Activated CD8-positive, alpha-beta T cell treated with anti-CD3 and anti-CD28 coated beads for 36 hours (primary cell): ENCODE measurements around the gene MEX3A. TPM values are rescaled to one million over a fixed set of nuclear protein-coding genes. Genes with fewer than 3 reads are reported as not detected.

Experiments
- ATAC-seq: fragments of 200-7000 bp; cut with Tn5 transposase; one replicate; pipeline ENCODE4 v1.10.0; 2021; ENCODE audit warnings: mild to moderate bottlenecking, moderate library complexity
- CTCF ChIA-PET: fragments of 350-600 bp; sonication (Branson Sonifier 250); formaldehyde crosslinking; loops from one replicate; lab custom pipeline; 2021; ENCODE audit warnings: antibody characterized with exemption; lab: Charles Lee
- POLR2A ChIA-PET: fragments of 350-600 bp; sonication (Branson Sonifier 250); formaldehyde crosslinking; loops from one replicate; lab custom pipeline; 2021; ENCODE audit warnings: antibody characterized with exemption; lab: Charles Lee
- DNase-seq: peaks from one replicate; pipeline ENCODE4 v3.0.0-alpha.2; 2020
- H3K27ac Mint-ChIP-seq: one replicate; pipeline ENCODE4 v1.8.0; 2021; ENCODE audit warnings: mild to moderate bottlenecking, mixed read lengths
- H3K27me3 Mint-ChIP-seq: one replicate; pipeline ENCODE4 v1.8.0; 2021; ENCODE audit warnings: mixed read lengths
- H3K36me3 Mint-ChIP-seq: one replicate; pipeline ENCODE4 v1.8.0; 2021; ENCODE audit warnings: low read depth, mixed read lengths
- H3K4me1 Mint-ChIP-seq: one replicate; pipeline ENCODE4 v1.8.0; 2021; ENCODE audit warnings: low read depth, mixed read lengths
- H3K4me3 Mint-ChIP-seq: one replicate; pipeline ENCODE4 v1.8.0; 2021; ENCODE audit warnings: mild to moderate bottlenecking, moderate library complexity, mixed read lengths
- H3K9me3 Mint-ChIP-seq: one replicate; pipeline ENCODE4 v1.8.0; 2021; ENCODE audit warnings: mixed read lengths
- intact Hi-C: fragments of 100-400 bp; cut with micrococcal nuclease; formaldehyde crosslinking; loops from one replicate; pipeline ENCODE4 v1.10.0; 2022
- total RNA-seq, 2 experiments: library from RNA; stranded (reverse); gene quantifications; one replicate each; pipeline ENCODE4 v1.2.3, GENCODE V29; 2021
- TF ChIP-seq, protein P1 (sequence below): fragments of 200-600 bp; IDR thresholded peaks from one replicate; pipeline ENCODE4 v1.8.0; 2022; ENCODE audit warnings: antibody characterized with exemption, mild to moderate bottlenecking

Gene MEX3A
- total RNA-seq, 2 experiments from 2014 or later: 0.45 to 0.83 TPM

DNA sequence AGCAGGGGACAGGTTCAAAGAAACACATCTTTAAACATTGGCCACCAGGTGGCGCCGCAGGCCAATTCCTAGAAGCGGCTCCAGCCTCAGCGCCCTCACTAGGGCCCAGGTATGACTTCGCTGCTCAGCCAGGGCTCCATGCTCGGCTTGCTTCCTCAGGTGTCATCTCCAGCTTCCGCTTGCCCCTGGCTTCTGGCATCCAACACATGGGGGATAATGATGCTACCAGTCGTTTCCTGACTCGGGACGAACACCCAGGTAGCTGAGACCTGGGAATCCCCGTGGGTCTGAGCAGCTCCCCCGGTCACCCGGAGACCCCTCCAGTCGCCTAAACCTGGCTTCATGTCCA, 8.5 kb upstream of the MEX3A start:
- ATAC-seq (peak; percentile 98), DNase-seq (peak; percentile 94)
- no peaks in the 10 kb centered on the region for H3K36me3 Mint-ChIP-seq
- POLR2A ChIA-PET: interaction anchor here (0.9 to 2.9 kb wide), 5 partner anchors 16 to 133 kb away, joined by 3 to 18 read pairs (median 4); partner anchors contain the start of gene LMNA
- TF ChIP-seq, protein P1, sequence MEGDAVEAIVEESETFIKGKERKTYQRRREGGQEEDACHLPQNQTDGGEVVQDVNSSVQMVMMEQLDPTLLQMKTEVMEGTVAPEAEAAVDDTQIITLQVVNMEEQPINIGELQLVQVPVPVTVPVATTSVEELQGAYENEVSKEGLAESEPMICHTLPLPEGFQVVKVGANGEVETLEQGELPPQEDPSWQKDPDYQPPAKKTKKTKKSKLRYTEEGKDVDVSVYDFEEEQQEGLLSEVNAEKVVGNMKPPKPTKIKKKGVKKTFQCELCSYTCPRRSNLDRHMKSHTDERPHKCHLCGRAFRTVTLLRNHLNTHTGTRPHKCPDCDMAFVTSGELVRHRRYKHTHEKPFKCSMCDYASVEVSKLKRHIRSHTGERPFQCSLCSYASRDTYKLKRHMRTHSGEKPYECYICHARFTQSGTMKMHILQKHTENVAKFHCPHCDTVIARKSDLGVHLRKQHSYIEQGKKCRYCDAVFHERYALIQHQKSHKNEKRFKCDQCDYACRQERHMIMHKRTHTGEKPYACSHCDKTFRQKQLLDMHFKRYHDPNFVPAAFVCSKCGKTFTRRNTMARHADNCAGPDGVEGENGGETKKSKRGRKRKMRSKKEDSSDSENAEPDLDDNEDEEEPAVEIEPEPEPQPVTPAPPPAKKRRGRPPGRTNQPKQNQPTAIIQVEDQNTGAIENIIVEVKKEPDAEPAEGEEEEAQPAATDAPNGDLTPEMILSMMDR: peak; percentile 87
- H3K27me3 Mint-ChIP-seq: peaks cover 26% of the 10 kb centered on the region
- H3K4me1 Mint-ChIP-seq: peaks cover 5% of the 10 kb centered on the region
- no peaks in the 10 kb centered on the region for H3K9me3 Mint-ChIP-seq
- H3K27ac Mint-ChIP-seq: no peak overlapping the region
- H3K4me3 Mint-ChIP-seq: no peak overlapping the region
- CTCF ChIA-PET: interaction anchor here (0.6 to 22.5 kb wide), 23 partner anchors 9 to 356 kb away, joined by 3 to 772 read pairs (median 5); partner anchors contain the start of genes LMNA, SLC25A44 and SMG5
- intact Hi-C loops: loop anchor here (1.0 to 10.0 kb wide), 2 partner anchors 39 to 134 kb away; no protein-coding TSS in a partner anchor

DNA sequence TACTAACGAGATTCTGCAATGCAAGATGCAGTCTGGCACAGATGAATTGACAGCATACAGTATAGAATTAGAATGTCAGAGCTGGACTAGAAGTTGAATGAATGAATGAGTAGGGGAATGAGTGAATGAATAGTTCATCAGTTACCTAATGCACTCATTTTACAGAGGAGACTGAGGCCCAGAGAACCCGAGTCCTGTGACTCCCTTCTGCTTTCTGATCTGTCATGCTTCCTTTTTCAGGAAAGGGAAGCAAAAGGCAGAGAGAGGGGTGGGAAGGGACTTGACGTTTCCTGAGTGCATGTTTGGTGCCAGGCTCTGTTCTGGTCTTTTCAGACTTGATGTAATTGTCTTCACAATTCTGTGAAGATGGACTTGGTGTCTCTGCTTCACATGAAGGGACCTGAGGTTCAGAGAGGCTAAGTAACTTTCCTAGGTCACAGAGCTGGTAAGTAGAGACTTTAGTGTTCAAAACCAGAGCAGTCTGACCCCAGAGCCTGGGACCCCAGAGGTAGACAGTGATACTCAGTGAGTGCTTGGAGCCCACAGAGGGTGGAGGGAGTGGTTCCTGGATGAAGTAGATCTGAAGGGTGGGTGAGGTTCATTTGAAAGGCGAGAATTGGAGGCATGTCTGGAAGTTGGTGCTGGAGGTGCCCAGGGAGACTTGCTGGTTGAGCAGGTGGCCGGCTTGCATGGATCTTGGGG, 8.0 kb upstream of the MEX3A start:
- DNase-seq: no peak
- intact Hi-C loops: loop anchor here (1.0 to 10.0 kb wide), 2 partner anchors 40 to 135 kb away; no protein-coding TSS in a partner anchor
- peak; percentile 29 for ATAC-seq
- Mint-ChIP-seq H3K36me3 (no peaks in the 10 kb centered on the region), H3K27me3 (peaks cover 28% of the 10 kb centered on the region), H3K4me1 (peaks cover 2% of the 10 kb centered on the region), H3K27ac (no peak overlapping the region), H3K4me3 (no peak overlapping the region), H3K9me3 (no peaks in the 10 kb centered on the region)
- CTCF ChIA-PET: interaction anchor here (0.9 to 22.5 kb wide), 17 partner anchors 9 to 229 kb away, joined by 3 to 772 read pairs (median 5); partner anchors contain the start of genes LMNA, SLC25A44 and SMG5
- TF ChIP-seq, protein P1: no peak
- POLR2A ChIA-PET: interaction anchor here (0.8 to 2.9 kb wide), 7 partner anchors 16 to 230 kb away, joined by 3 to 18 read pairs (median 4); partner anchors contain the start of gene LMNA

DNA sequence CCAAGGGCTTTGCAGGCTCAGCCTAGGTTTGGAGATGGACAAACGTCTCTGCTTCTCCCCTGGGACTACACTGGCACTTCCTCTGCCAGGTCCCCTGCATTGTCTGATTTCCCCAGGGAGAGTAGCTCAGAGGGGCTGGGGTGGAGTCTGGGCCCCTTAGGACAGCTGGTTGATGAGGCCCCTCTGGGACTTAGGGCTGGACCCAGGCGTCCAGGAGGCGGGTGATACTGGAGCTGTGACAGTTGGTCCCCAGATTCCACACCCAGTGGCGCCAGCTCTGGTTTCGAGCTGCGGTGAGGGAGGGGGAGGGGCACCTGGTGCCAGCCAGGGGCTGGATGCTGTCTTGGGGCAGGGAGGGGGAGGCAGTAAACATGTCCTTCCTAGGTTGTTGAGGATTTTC, 7.4 kb upstream of the MEX3A start:
- POLR2A ChIA-PET: interaction anchor here (0.8 to 2.9 kb wide), 4 partner anchors 17 to 230 kb away, joined by 3 to 18 read pairs (median 4); no protein-coding TSS in a partner anchor
- no peak for ATAC-seq
- TF ChIP-seq, protein P1: no peak

DNA sequence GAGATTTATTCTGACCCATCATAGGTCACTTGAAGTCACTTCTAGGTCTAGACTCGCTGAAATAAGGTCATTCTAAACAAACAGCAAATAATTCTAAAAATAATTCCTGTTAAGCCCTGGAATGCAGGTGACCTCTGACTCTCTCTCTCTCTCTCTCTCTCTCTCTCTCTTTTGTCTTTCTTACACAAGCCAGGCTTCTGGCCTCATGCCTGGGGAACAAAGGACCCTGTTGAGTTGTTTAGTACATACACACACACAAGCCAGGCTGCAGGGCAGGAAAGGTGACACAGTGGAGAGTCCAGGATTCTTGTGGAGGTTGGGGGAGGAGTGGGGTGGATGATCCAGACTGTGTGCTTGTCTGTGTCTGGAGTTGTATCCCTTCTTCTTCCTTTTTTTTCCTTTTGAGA, 4.0 kb upstream of the MEX3A start:
- intact Hi-C loops: no loop called here
- H3K27me3 Mint-ChIP-seq: peaks cover 36% of the 10 kb centered on the region
- TF ChIP-seq, protein P1: no peak
- peaks cover 8% of the 10 kb centered on the region for H3K4me1 Mint-ChIP-seq
- no peaks in the 10 kb centered on the region for H3K9me3 Mint-ChIP-seq
- POLR2A ChIA-PET: interaction anchor here (1.5 kb wide), 1 partner anchor 44 kb away, joined by 4 read pairs; no protein-coding TSS in a partner anchor
- H3K27ac Mint-ChIP-seq: no peak overlapping the region
- no peak for DNase-seq
- no peaks in the 10 kb centered on the region for H3K36me3 Mint-ChIP-seq
- CTCF ChIA-PET: interaction anchor here (0.9 to 22.5 kb wide), 4 partner anchors 10 to 139 kb away, joined by 3 to 772 read pairs (median 8); no protein-coding TSS in a partner anchor
- no peak overlapping the region for H3K4me3 Mint-ChIP-seq
- no peak for ATAC-seq

More for the DNA sequence above, 7.4 kb upstream of the MEX3A start:
- H3K27ac Mint-ChIP-seq: no peak overlapping the region
- no peaks in the 10 kb centered on the region for H3K9me3 Mint-ChIP-seq
- no peak overlapping the region for H3K4me3 Mint-ChIP-seq
- no peak for DNase-seq
- CTCF ChIA-PET: interaction anchor here (0.9 to 22.5 kb wide), 10 partner anchors 9 to 230 kb away, joined by 3 to 772 read pairs (median 6); partner anchors contain the start of gene LMNA
- H3K27me3 Mint-ChIP-seq: peaks cover 32% of the 10 kb centered on the region
- intact Hi-C loops: loop anchor here (1.0 to 10.0 kb wide), 2 partner anchors 41 to 135 kb away; no protein-coding TSS in a partner anchor
- H3K36me3 Mint-ChIP-seq: no peaks in the 10 kb centered on the region
- H3K4me1 Mint-ChIP-seq: peaks cover 2% of the 10 kb centered on the region
